SIG-M5 (cell line): ENCODE measurements around the gene SLC27A5.
"Not testable (repeated sequence)": the region's sequence is repeated elsewhere in the genome, so short reads cannot be mapped to it uniquely, and the experiment has no call there.

Source experiments
- DNase-seq: peaks from one replicate; lab custom pipeline; 2025; lab: John Stamatoyannopoulos, UW

Gene SLC27A5

GRCh38 chr19:58497634-58498170, 14.1 kb downstream of the SLC27A5 start:
- no peak for DNase-seq

- DNase-seq = no peak
Observed at GRCh38 chr19:58492265-58492664, 19.5 kb downstream of the SLC27A5 start.

- DNase-seq = no peak
Observed at GRCh38 chr19:58491393-58491792, 20.4 kb downstream of the SLC27A5 start.

- not testable (repeated sequence) for DNase-seq
Observed at GRCh38 chr19:58484349-58484748, 27.4 kb downstream of the SLC27A5 start.

- DNase-seq = no peak
Observed at GRCh38 chr19:58483776-58484175, 28.0 kb downstream of the SLC27A5 start.

GRCh38 chr19:58482372-58482771, 29.4 kb downstream of the SLC27A5 start:
- no peak for DNase-seq

GRCh38 chr19:58480831-58481230, 31.0 kb downstream of the SLC27A5 start:
- no peak for DNase-seq

- DNase-seq = no peak
Observed at GRCh38 chr19:58480481-58480830, 31.3 kb downstream of the SLC27A5 start.

- no peak for DNase-seq
Observed at GRCh38 chr19:58479736-58480480, 31.9 kb downstream of the SLC27A5 start.

- DNase-seq = no peak
Observed at GRCh38 chr19:58479303-58479702, 32.5 kb downstream of the SLC27A5 start.

GRCh38 chr19:58477871-58478270, 33.9 kb downstream of the SLC27A5 start:
- no peak for DNase-seq

- DNase-seq = no peak
Observed at GRCh38 chr19:58477130-58477529, 34.7 kb downstream of the SLC27A5 start.

GRCh38 chr19:58476498-58477015, 35.2 kb downstream of the SLC27A5 start:
- no peak for DNase-seq

GRCh38 chr19:58475714-58476497, 35.9 kb downstream of the SLC27A5 start, which contains the start of gene ZNF446:
Gene ZNF446 (plus strand): TSS chr19:58476352. CDS start chr19:58477219, 867 bp downstream.
- DNase-seq = peak; percentile 88

GRCh38 chr19:58474997-58475713, 36.6 kb downstream of the SLC27A5 start:
- DNase-seq = no peak

GRCh38 chr19:58474291-58474996, 37.3 kb downstream of the SLC27A5 start:
- no peak for DNase-seq

GRCh38 chr19:58473775-58474174, 38.0 kb downstream of the SLC27A5 start:
- no peak for DNase-seq

- no peak for DNase-seq
Observed at GRCh38 chr19:58471736-58472135, 40.1 kb downstream of the SLC27A5 start.

- DNase-seq = not testable (repeated sequence)
Observed at GRCh38 chr19:58470837-58471543, 40.8 kb downstream of the SLC27A5 start.

- DNase-seq = no peak
Observed at GRCh38 chr19:58469241-58470013, 42.4 kb downstream of the SLC27A5 start.
